Measurements from ENCODE around the gene KIN.

DNA sequence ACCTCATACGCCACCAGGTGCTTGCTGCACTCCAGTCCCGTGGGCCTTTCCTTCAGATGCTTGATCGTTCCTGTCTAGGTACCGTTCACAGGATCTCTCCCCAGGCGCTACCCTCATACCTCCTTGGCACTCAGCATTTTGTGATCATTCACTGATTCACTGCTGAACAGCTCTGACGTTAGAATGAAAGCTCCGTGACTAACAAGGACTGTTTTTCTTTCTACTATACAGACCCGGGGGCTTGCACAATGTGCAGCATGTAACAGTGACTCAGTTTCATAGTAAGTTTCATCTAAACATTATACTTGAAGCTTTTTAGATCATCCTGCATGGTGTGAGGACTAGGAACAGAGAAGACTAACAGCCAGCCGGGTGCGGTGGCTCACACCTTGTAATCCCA lies 20.6 kb downstream of the KIN start:
- TF ChIP-seq, protein P1, sequence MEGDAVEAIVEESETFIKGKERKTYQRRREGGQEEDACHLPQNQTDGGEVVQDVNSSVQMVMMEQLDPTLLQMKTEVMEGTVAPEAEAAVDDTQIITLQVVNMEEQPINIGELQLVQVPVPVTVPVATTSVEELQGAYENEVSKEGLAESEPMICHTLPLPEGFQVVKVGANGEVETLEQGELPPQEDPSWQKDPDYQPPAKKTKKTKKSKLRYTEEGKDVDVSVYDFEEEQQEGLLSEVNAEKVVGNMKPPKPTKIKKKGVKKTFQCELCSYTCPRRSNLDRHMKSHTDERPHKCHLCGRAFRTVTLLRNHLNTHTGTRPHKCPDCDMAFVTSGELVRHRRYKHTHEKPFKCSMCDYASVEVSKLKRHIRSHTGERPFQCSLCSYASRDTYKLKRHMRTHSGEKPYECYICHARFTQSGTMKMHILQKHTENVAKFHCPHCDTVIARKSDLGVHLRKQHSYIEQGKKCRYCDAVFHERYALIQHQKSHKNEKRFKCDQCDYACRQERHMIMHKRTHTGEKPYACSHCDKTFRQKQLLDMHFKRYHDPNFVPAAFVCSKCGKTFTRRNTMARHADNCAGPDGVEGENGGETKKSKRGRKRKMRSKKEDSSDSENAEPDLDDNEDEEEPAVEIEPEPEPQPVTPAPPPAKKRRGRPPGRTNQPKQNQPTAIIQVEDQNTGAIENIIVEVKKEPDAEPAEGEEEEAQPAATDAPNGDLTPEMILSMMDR (IDR thresholded peaks at IDR 0.05) = no peak
- no peak for TF ChIP-seq POLR2A (IDR thresholded peaks at IDR 0.05)

All from esophagus squamous epithelium (tissue), 4 donors.